ENCODE results near the gene HOXC11. TPM values are rescaled to one million over a fixed set of nuclear protein-coding genes. Genes with fewer than 3 reads are reported as not detected.

HOXC11 gene
- total RNA-seq, 3 donors from 2014 or later (not counting 1 experiment from before 2014, with no cell fraction given) = not detected

DNA sequence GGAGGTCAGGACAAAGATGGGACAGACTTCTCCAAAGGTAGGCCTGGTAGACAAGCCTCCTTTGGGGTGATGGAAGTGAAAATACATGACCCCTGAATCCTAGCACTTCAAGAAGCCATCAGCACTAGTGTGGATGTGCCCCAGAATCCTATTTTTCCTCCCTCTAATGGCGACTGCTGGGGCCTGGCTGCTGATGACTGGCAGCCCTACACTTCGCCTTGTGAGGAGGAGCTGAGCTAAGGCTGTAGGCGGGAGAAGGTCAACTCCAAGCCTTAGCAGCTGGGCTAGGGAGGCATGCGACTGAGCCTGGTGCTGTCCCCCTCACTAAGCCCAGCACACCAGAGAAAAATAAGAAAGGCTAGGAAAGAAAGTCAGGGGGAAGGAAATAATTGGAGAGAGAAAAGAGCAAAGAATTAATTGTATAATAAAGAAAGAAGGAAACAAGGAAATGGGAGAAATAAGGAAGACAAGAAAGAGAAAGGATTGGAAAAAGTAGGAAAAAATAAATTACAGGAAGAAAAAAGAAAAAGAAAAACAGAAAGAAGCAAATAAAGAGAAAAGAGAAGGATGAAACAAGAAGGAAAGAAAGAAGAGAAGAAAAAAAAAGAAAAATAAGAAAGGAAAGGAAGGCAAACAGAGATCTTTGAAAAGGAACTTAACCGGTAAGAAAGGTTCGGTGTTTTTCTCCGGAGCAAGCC, 7.3 kb downstream of the HOXC11 start:
- no peaks in the 10 kb centered on the region for H3K36me3 Mint-ChIP-seq
- 17% methylated on average over 6 of the region's 7 CpGs for WGBS (ENCODE audit: insufficient coverage)
- H3K27me3 ChIP-seq (ENCODE audit: control insufficient read depth, insufficient read depth, low read length) = peaks cover 82% of the 10 kb centered on the region
- DNase-seq = no peak
- TF ChIP-seq, protein P1, sequence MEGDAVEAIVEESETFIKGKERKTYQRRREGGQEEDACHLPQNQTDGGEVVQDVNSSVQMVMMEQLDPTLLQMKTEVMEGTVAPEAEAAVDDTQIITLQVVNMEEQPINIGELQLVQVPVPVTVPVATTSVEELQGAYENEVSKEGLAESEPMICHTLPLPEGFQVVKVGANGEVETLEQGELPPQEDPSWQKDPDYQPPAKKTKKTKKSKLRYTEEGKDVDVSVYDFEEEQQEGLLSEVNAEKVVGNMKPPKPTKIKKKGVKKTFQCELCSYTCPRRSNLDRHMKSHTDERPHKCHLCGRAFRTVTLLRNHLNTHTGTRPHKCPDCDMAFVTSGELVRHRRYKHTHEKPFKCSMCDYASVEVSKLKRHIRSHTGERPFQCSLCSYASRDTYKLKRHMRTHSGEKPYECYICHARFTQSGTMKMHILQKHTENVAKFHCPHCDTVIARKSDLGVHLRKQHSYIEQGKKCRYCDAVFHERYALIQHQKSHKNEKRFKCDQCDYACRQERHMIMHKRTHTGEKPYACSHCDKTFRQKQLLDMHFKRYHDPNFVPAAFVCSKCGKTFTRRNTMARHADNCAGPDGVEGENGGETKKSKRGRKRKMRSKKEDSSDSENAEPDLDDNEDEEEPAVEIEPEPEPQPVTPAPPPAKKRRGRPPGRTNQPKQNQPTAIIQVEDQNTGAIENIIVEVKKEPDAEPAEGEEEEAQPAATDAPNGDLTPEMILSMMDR (IDR thresholded peaks at IDR 0.05) = no peak
- peaks cover 84 to 91% of the 10 kb centered on the region in 2 donors for H3K27me3 Mint-ChIP-seq (ENCODE audit: low read depth in 2 of 2)
- H3K4me3 Mint-ChIP-seq = no peak overlapping the region
- peaks cover 16% of the 10 kb centered on the region for H3K4me1 ChIP-seq (ENCODE audit: control insufficient read depth, insufficient read depth, low read length)
- peaks cover 10 to 21% of the 10 kb centered on the region in 2 donors for H3K4me1 Mint-ChIP-seq
- H3K27ac ChIP-seq (ENCODE audit: low read length) = no peak overlapping the region
- H3K27ac Mint-ChIP-seq = no peak overlapping the region
- no peak for ATAC-seq
- no peaks in the 10 kb centered on the region for H3K9me3 Mint-ChIP-seq
- no peaks in the 10 kb centered on the region for H3K36me3 ChIP-seq (ENCODE audit: control insufficient read depth, insufficient read depth, low read length)
- H3K9me3 ChIP-seq (ENCODE audit: control insufficient read depth, insufficient read depth, low read length) = peaks cover 1% of the 10 kb centered on the region
- intact Hi-C loops (cut with micrococcal nuclease) = loop anchor here (10.0 kb wide), 1 partner anchor 185 kb away; no protein-coding TSS in a partner anchor
- no peak overlapping the region for H3K4me3 ChIP-seq (ENCODE audit: low read length)

DNA sequence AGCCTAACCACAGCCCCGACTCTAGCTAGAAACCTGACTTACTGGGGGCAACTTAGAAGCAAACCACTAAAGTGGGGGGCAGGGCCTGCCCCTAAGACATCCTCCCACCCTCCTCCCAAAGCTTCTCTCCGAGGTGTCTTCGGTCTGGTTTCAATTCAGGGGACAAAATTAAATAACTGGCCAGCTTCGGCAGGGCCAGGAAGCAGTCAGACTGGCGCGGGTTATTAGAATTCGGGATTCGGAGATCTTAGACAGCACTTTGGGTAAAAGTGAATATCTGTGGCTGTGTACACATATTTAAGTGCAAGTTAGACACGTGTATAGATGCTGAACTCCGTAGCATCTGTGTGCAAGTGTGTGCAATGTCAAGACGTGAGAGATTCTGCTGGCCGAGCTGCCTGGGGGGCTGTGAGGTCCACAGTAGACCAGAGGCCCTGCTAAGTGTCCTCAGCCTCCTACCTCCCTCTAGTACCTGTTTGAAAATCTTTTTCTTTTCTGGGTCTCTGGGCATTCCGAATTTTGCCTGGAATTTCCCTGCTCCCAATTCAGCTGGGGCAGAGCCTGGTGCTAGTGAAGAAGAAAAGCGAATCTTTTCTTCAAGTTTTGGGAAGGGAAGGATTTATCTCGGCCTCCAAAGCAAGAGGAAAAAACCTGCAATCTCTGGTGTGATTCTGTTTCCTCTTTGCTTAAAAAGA, 8.0 kb downstream of the HOXC11 start:
- DNase-seq (no peak), ATAC-seq (no peak)
- H3K27me3 Mint-ChIP-seq (ENCODE audit: low read depth in 2 of 2) = peaks cover 82 to 89% of the 10 kb centered on the region in 2 donors
- intact Hi-C loops (cut with micrococcal nuclease) = loop anchor here (10.0 kb wide), 1 partner anchor 186 kb away; no protein-coding TSS in a partner anchor
- H3K9me3 Mint-ChIP-seq = no peaks in the 10 kb centered on the region
- Histone ChIP-seq H3K4me3 (ENCODE audit: low read length) (no peak overlapping the region), H3K27ac (ENCODE audit: low read length) (no peak overlapping the region), H3K27me3 (ENCODE audit: control insufficient read depth, insufficient read depth, low read length) (peaks cover 82% of the 10 kb centered on the region), H3K4me1 (ENCODE audit: control insufficient read depth, insufficient read depth, low read length) (peaks cover 17% of the 10 kb centered on the region), H3K9me3 (ENCODE audit: control insufficient read depth, insufficient read depth, low read length) (peaks cover 5% of the 10 kb centered on the region), H3K36me3 (ENCODE audit: control insufficient read depth, insufficient read depth, low read length) (no peaks in the 10 kb centered on the region)
- no peak overlapping the region for H3K27ac Mint-ChIP-seq
- 20% methylated on average over 14 of the region's 15 CpGs for WGBS (ENCODE audit: insufficient coverage)
- H3K4me1 Mint-ChIP-seq = peaks cover 15 to 20% of the 10 kb centered on the region in 2 donors
- H3K4me3 Mint-ChIP-seq = no peak overlapping the region
- TF ChIP-seq, protein P1 (IDR thresholded peaks at IDR 0.05) = no peak
- H3K36me3 Mint-ChIP-seq = no peaks in the 10 kb centered on the region

DNA sequence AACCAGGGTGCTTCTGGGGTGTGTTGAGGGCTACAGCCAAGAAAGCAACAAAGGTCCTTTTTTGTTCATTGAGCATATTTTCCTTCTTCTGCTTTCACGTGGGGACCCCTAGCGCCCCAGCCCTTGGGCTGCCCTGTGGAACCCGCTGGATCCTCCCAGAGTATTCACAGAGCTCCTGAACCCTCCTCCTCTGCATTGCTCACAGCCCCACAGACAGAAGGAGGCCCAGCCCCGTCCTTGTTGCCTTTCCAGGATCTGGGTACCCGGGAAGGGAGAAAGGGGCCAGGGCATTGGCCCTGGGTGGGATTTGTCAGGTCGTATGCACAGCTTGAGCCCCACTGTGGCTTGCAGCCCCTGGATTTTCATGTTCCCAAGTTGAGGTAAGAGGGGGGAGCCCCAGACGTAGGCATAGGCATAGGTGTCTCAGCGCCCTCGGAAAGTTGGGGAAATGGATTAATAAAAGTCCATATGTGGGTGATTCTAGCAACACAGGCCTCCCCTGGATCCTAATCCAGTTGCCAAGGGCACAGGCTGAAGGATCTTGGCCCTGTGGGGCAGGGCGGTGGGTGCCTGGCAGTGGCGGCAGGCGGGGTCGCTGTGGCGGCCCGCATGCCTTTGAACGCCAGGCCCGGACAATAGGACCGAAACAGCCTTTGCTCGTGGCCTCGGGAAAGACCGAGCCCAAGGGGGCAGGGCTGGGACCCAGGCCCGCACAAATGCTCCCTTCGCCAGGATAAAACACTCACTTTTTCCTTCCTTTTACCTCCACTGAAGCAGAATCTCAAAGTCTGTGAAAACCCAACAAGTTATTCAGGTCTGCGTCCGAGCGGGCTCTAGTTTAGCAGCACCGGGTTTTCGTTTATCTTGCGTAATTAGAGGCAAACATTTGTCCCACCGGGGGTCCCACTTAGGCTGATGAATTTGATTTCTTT, 9.0 kb downstream of the HOXC11 start:
- peaks cover 81 to 88% of the 10 kb centered on the region in 2 donors for H3K27me3 Mint-ChIP-seq (ENCODE audit: low read depth in 2 of 2)
- no peaks in the 10 kb centered on the region for H3K9me3 Mint-ChIP-seq
- peak overlapping the region; percentile 49 for H3K4me3 Mint-ChIP-seq
- TF ChIP-seq, protein P1 (IDR thresholded peaks at IDR 0.05) = no peak
- H3K27ac Mint-ChIP-seq = no peak overlapping the region
- H3K36me3 ChIP-seq (ENCODE audit: control insufficient read depth, insufficient read depth, low read length) = no peaks in the 10 kb centered on the region
- DNase-seq = no peak
- peaks cover 15 to 27% of the 10 kb centered on the region in 2 donors for H3K4me1 Mint-ChIP-seq
- peaks cover 82% of the 10 kb centered on the region for H3K27me3 ChIP-seq (ENCODE audit: control insufficient read depth, insufficient read depth, low read length)
- no peak overlapping the region for H3K4me3 ChIP-seq (ENCODE audit: low read length)
- intact Hi-C loops (cut with micrococcal nuclease) = loop anchor here (10.0 kb wide), 1 partner anchor 187 kb away; no protein-coding TSS in a partner anchor
- H3K9me3 ChIP-seq (ENCODE audit: control insufficient read depth, insufficient read depth, low read length) = peaks cover 5% of the 10 kb centered on the region
- ATAC-seq = no peak
- WGBS (ENCODE audit: insufficient coverage) = 19% methylated on average over 30 of the region's 30 CpGs
- peaks cover 23% of the 10 kb centered on the region for H3K4me1 ChIP-seq (ENCODE audit: control insufficient read depth, insufficient read depth, low read length)
- H3K36me3 Mint-ChIP-seq = no peaks in the 10 kb centered on the region
- H3K27ac ChIP-seq (ENCODE audit: low read length) = no peak overlapping the region

Data from natural killer cell (primary cell).